NCI-H146 (cell line): Measurements from ENCODE around the gene SHISA8.

Source experiments
- DNase-seq: peaks from one replicate; lab custom pipeline; 2025; lab: John Stamatoyannopoulos, UW

Gene SHISA8

DNA sequence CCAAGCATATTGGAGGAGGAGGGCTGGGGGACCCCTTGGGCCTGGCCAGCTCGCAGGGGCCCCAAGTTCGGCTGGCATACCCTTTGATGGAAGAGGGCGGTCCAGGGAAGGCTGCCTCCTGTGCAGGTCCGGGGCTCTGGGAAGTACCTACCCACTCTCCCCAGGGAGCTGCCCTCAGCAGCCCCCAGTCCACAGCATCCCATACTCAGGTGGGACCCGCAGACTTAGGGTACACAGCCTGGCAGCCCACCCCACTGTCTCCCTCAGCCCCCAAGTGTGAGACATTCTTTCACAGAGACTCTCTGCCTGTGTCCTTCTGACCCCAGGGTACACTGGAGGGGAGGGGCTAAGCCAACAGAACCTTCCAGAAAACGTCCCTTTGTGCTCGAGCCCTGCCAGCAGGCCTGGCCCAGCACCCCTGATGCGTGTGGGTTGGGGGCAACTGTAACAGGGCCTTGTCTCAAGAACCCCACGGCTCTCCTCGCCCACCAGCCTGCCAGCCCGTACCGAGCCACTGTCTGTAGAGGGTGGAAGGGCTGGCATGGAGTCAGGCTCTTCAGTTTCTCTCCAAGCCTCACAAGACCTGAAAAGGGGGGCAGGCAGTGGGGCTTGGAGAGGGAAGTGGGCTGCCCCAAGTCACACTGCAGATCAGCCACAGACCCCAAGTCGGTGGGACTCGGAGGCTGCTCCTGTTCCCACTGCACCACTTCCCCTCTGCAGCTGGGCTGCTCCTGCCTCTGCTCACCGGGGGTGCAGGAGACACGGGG lies 18.7 kb upstream of the SHISA8 start:
- no peak for DNase-seq

DNA sequence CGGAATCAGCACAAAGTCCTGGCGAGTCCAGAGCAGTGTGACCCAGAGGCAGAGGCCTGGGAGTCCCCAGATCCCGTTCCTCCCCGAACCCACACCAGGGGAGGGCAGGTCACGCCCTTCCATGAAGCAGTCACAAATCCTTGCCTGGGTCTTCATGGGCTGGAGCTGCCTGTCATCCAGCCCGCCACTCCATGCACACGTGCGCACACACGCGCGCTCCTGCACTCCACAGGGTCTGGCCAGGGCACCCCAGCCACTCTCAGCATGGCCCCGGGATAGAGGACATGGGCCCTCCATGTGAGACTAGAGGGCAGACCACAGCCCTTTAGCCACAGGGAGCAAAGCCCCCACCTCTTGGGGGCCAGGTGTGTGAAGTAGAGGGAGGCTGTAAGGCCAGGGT lies 17.5 kb upstream of the SHISA8 start:
- no peak for DNase-seq

DNA sequence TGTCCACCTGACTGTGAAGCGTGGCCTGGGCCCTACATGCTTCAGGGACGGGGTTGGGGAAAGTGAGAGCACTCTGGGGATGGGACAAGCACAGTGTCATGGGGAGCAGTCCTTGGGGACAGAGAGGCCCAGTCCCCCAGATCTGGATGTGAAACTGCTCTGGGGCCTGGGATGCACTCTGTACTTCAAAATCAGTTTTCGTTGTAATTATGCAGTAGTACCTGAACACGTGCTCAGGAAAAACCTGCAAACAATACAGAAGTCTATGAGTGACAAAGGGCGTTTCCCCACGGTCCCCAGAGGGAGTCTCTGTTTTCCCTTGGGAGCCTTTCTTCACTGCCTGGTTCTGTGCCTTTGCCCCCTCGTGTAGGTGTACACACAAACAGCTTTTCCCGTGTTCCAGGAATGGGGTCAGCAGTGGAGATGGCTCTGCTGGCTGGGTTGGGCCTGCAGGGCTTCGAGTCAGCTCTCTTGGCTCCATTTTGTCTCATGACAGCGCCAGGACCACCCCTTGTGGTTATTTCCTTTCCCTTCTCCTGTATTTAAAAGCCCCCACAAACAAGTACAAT lies 16.9 kb upstream of the SHISA8 start:
- DNase-seq, result no peak

- DNase-seq, result peak; percentile 31
These were observed 14.5 kb upstream of the SHISA8 start for GRCh38 chr22:41929418-41929810.

GRCh38 chr22:41928593-41929417 lies 13.9 kb upstream of the SHISA8 start:
- no peak for DNase-seq

GRCh38 chr22:41927813-41928212 lies 12.9 kb upstream of the SHISA8 start:
- no peak for DNase-seq

GRCh38 chr22:41925783-41926460 lies 11.0 kb upstream of the SHISA8 start:
- peak; percentile 61 for DNase-seq

- no peak for DNase-seq
These were observed 8.9 kb upstream of the SHISA8 start for GRCh38 chr22:41923595-41924276.

- no peak for DNase-seq
These were observed 8.2 kb upstream of the SHISA8 start for GRCh38 chr22:41922940-41923594.

DNA sequence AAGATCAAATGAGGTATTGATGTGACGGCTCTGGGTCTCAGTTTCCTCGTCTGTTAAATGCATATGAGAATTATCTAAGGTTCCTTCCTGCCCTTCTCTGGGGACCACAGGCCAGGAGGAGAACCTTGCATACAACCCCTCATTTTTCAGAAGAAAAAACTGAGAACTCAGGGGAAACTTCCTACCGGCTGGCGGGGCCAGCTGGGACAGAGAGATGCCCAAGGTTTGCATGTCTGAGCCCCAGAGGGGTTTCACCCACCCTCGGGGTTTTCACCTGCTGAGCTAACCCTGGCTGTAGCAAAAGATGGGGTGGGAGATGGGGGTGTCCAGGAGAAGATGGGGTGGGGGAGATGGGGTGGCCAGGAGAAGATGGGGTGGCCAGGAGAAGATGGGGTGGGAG lies 7.5 kb upstream of the SHISA8 start:
- DNase-seq, result no peak

- DNase-seq, result no peak
These were observed 5.5 kb upstream of the SHISA8 start for GRCh38 chr22:41920271-41920976.

DNA sequence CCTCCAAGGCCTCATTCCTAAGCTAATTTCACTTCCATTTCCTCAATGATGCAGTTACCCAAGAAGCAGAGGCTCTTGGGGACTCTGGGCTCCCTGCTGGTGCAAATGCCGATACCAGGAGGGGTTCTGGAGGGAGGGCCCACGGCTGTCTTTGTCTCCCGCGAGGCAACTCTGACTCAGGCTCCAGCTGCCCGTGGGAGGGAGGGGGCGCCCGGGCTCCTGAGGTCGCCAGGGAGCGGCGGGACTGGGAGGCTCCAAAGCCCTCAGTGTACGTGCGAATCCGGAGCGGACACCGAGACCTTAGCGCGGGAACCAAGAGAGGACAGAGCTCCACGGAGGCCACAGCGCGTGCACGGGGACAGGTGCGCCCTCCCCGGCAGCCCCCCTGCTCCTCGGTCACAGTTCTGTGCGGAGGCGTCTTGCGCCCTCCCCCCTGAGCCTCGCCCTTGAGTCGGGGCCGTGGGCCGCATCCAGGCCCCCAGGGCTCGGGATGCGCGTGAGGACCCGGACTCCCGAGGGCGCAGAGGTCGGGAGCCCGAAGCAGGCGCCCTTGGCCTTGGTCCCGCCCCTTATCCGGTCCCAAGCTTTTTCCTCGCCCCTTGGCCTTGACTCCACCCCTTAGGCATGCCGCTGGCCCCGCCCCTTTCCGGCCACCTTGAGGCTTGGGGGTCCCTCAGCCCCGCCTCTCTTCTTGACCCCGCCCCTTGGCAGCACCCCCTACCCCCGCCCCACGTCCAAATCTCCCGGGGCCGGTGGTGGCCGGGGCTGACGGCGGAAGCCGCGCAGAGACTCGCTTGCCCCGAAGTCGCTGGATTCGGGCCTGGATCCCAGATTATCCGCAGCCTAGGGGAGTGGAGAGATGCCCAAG lies 4.7 kb upstream of the SHISA8 start:
- no peak for DNase-seq

GRCh38 chr22:41917903-41918791 lies 3.3 kb upstream of the SHISA8 start:
- peak; percentile 22 for DNase-seq

GRCh38 chr22:41917375-41917902 lies 2.6 kb upstream of the SHISA8 start:
- peak; percentile 60 for DNase-seq

DNA sequence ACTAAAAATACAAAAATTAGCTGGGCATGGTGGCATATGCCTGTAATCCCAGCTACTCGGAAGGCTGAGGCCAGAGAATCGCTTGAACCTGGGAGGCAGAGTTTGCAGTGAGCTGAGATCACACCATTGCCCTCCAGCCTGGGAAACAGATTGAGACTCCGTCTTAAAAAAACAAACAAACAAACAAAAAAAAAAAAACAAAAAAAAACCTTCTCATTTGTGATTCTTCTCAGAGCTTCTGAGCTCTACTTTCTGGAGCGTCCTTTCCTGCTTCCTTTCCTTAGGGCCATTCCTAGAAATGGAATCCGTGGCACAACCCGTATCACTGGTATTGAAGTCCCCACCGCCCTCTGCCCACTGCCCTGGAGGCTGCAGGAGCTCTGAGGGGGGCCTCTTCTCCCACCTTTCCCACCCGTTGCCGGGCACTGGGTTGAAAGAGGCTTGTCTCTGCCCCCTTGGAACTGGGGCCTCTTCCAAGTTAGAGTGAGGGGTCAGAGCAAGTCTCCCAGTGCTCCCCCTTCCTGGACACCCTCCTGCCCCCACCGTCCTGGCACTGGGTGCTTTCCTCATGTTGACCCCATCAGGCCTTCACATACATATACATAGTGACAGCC lies 2.0 kb upstream of the SHISA8 start:
- no peak for DNase-seq

DNA sequence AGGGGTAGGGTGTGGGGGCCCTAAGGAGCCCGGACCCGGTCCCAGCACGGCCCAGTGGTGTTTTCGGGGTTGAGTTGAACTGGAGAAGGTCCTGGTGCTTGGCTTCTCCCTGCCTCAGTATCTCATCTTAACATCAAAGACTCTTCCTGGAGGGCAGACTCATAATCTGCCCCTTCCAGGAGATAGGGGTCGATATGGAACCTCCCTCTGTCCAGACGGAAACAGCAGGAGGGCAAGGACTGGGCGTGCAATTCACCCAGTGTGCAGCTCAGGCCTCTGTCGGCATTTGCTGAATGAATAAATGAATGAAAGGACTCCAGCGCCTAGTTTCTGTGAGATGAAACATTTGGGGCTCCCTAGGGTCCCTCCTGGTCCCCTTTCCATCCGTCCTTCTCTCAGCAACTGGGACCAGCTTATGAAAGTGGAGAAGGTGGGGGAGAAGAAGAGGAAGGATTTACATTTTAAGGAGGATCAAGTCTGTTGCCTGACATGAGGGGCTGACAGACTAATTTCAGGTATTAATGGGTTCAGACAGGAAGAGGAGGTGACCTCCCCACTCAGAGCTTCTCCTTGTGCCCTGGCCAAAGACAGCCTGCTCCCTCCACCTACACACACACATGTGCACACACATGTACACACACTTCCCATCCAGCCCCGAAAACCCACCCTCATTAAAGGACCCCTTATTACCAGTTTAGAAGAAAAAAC lies 1.1 kb upstream of the SHISA8 start:
- no peak for DNase-seq

- DNase-seq, result peak; percentile 50
These were observed 251 bp downstream of the SHISA8 start for GRCh38 chr22:41914611-41915034.
